Spleen (tissue), 7 donors: Measurements from ENCODE around the gene CEBPB.

Source experiments
- CTCF ChIP-seq, 11 experiments: fragments of 200-600 bp in 7 of 11; fragments of 450-650 bp in 4 of 11; sonication (generic) in 4 of 11; IDR thresholded peaks in 8 of 11; conservative IDR thresholded peaks in 3 of 11; 1 replicate in 7 of 11; 2 replicates in 4 of 11; pipeline versions ENCODE4 v1.4.0 to v1.8.0; 2016 to 2021; ENCODE audit warnings: antibody characterized with exemption in 11 of 11, inconsistent platforms in 4 of 11, mild to moderate bottlenecking in 1 of 11
- POLR2A ChIP-seq, 3 donors: fragments of 450-650 bp; IDR thresholded peaks; one replicate each; pipeline ENCODE4 v1.5.1; 2017; ENCODE audit warnings: antibody characterized with exemption in 3 of 3, mild to moderate bottlenecking in 1 of 3
- POLR2AphosphoS5 ChIP-seq, 3 donors: sonication (generic); formaldehyde crosslinking; IDR thresholded peaks; one replicate each; pipeline ENCODE4 v1.5.1; 2017; ENCODE audit warnings: antibody characterized with exemption in 3 of 3
- donor health status: DM: no; HTN: no; CAD: no; lungs with moderate emphysema.
- donor health status: DM: no; HTN: no; CAD: no.
- donor health status: DM: no; HTN: no; CAD: no.

GRCh38 chr20:50240092-50240491 is 49.5 kb downstream of the CEBPB start:
- no peak for TF ChIP-seq CTCF (IDR thresholded peaks at IDR 0.05 in 8 of 11, conservative IDR thresholded peaks at IDR 0.05 in 3 of 11)
- no peak for TF ChIP-seq POLR2A (IDR thresholded peaks at IDR 0.05)
- TF ChIP-seq POLR2AphosphoS5 (IDR thresholded peaks at IDR 0.05): no peak
